CMK (cell line): Measurements from ENCODE around the gene CDKAL1.
"Not testable (repeated sequence)": the region's sequence is repeated elsewhere in the genome, so short reads cannot be mapped to it uniquely, and the experiment has no call there.

Source experiments
- DNase-seq: peaks from one replicate; pipeline ENCODE4 v3.0.0-alpha.2; 2010; ENCODE audit warnings: low read depth

CDKAL1 gene

GRCh38 chr6:20554326-20554725 is 20.1 kb downstream of the CDKAL1 start:
- no peak for DNase-seq

GRCh38 chr6:20554817-20555216 is 20.6 kb downstream of the CDKAL1 start:
- no peak for DNase-seq

- no peak for DNase-seq
Measured at GRCh38 chr6:20559924-20560551, 25.8 kb downstream of the CDKAL1 start.

GRCh38 chr6:20563377-20563776 is 29.1 kb downstream of the CDKAL1 start:
- no peak for DNase-seq

- no peak for DNase-seq
Measured at GRCh38 chr6:20564269-20564668, 30.0 kb downstream of the CDKAL1 start.

GRCh38 chr6:20564777-20565176 is 30.5 kb downstream of the CDKAL1 start:
- DNase-seq, result no peak

- no peak for DNase-seq
Measured at GRCh38 chr6:20565342-20565741, 31.1 kb downstream of the CDKAL1 start.

- DNase-seq, result no peak
Measured at GRCh38 chr6:20566109-20566508, 31.9 kb downstream of the CDKAL1 start.

- DNase-seq, result no peak
Measured at GRCh38 chr6:20569000-20569610, 34.8 kb downstream of the CDKAL1 start.

GRCh38 chr6:20571261-20571660 is 37.0 kb downstream of the CDKAL1 start:
- peak; percentile 40 for DNase-seq

- no peak for DNase-seq
Measured at GRCh38 chr6:20572288-20572687, 38.0 kb downstream of the CDKAL1 start.

- no peak for DNase-seq
Measured at GRCh38 chr6:20572940-20573339, 38.7 kb downstream of the CDKAL1 start.

- peak; percentile 30 for DNase-seq
Measured at GRCh38 chr6:20574355-20574754, 40.1 kb downstream of the CDKAL1 start.

GRCh38 chr6:20575125-20575524 is 40.9 kb downstream of the CDKAL1 start:
- DNase-seq, result peak; percentile 74

GRCh38 chr6:20575704-20576451 is 41.6 kb downstream of the CDKAL1 start:
- no peak for DNase-seq

GRCh38 chr6:20577173-20577688 is 43.0 kb downstream of the CDKAL1 start:
- DNase-seq, result no peak

- DNase-seq, result no peak
Measured at GRCh38 chr6:20581070-20581469, 46.8 kb downstream of the CDKAL1 start.

GRCh38 chr6:20582586-20583443 is 48.6 kb downstream of the CDKAL1 start:
- DNase-seq, result no peak

- DNase-seq, result no peak
Measured at GRCh38 chr6:20583444-20583800, 49.2 kb downstream of the CDKAL1 start.

- no peak for DNase-seq
Measured at GRCh38 chr6:20584100-20584731, 50.0 kb downstream of the CDKAL1 start.

GRCh38 chr6:20589266-20589665 is 55.0 kb downstream of the CDKAL1 start:
- no peak for DNase-seq

- DNase-seq, result not testable (repeated sequence)
Measured at GRCh38 chr6:20590476-20590875, 56.2 kb downstream of the CDKAL1 start.
